RWPE2 (cell line): ENCODE data around the gene DRC7.
"Not testable (repeated sequence)": the region's sequence is repeated elsewhere in the genome, so short reads cannot be mapped to it uniquely, and the experiment has no call there.

Experiments
- ATAC-seq: fragments of 200-7000 bp; cut with Tn5 transposase; 3 replicates; pipeline ENCODE4 v1.9.1; 2021; ENCODE audit warnings: low read depth
- DNase-seq: peaks from one replicate; pipeline ENCODE4 v3.0.0-alpha.2; 2020; ENCODE audit warnings: low spot score
- H3K27ac ChIP-seq: fragments of 450-650 bp; 2 replicates; pipeline ENCODE4 v1.5.1; 2017; ENCODE audit warnings: mild to moderate bottlenecking; ENCODE audit not compliant: poor library complexity, severe bottlenecking
- H3K27me3 ChIP-seq: fragments of 250-450 bp; sonication (Bioruptor Pico); 2 replicates; pipeline ENCODE4 v1.5.1; 2021; ENCODE audit warnings: mild to moderate bottlenecking, moderate library complexity; ENCODE audit not compliant: insufficient read depth, poor library complexity, severe bottlenecking
- H3K36me3 ChIP-seq: fragments of 250-450 bp; sonication (Bioruptor Pico); 2 replicates; pipeline ENCODE4 v1.5.1; 2020; ENCODE audit warnings: low read depth, mild to moderate bottlenecking, moderate library complexity
- H3K4me1 ChIP-seq: fragments of 250-450 bp; sonication (Bioruptor Pico); 2 replicates; pipeline ENCODE4 v1.5.1; 2021; ENCODE audit warnings: mild to moderate bottlenecking, moderate library complexity; ENCODE audit not compliant: insufficient read depth, poor library complexity, severe bottlenecking
- H3K4me3 ChIP-seq: fragments of 250-450 bp; sonication (Bioruptor Pico); 2 replicates; pipeline ENCODE4 v1.5.1; 2021; ENCODE audit warnings: mild to moderate bottlenecking, moderate library complexity; ENCODE audit not compliant: severe bottlenecking
- H3K9me3 ChIP-seq: fragments of 250-450 bp; sonication (Bioruptor Pico); 2 replicates; pipeline ENCODE4 v1.5.1; 2021; ENCODE audit warnings: mild to moderate bottlenecking, moderate library complexity; ENCODE audit not compliant: severe bottlenecking
- CTCF ChIP-seq: fragments of 450-650 bp; IDR thresholded peaks from one replicate; pipeline ENCODE4 v1.5.1; 2017; ENCODE audit warnings: mild to moderate bottlenecking, moderate library complexity; ENCODE audit not compliant: poor library complexity, severe bottlenecking

Gene DRC7

GRCh38 chr16:57775661-57776469 lies 81.3 kb downstream of the DRC7 start:
- H3K27ac ChIP-seq: no peak overlapping the region
- ATAC-seq (no peak), DNase-seq (no peak)
- no peaks in the 10 kb centered on the region for H3K27me3 ChIP-seq
- H3K4me3 ChIP-seq: no peak overlapping the region
- no peaks in the 10 kb centered on the region for H3K9me3 ChIP-seq
- H3K36me3 ChIP-seq: peaks cover 73% of the 10 kb centered on the region
- H3K4me1 ChIP-seq: no peaks in the 10 kb centered on the region
- TF ChIP-seq CTCF: no peak

GRCh38 chr16:57778658-57779057 lies 84.1 kb downstream of the DRC7 start:
- ATAC-seq (no peak), DNase-seq (no peak)
- H3K4me3 ChIP-seq: no peak overlapping the region
- peak overlapping the region; percentile 7 for H3K27ac ChIP-seq
- no peak for TF ChIP-seq CTCF
- H3K4me1 ChIP-seq: no peaks in the 10 kb centered on the region
- no peaks in the 10 kb centered on the region for H3K27me3 ChIP-seq
- H3K9me3 ChIP-seq: no peaks in the 10 kb centered on the region
- H3K36me3 ChIP-seq: peaks cover 74% of the 10 kb centered on the region

GRCh38 chr16:57779836-57780235 lies 85.2 kb downstream of the DRC7 start:
- DNase-seq, H3K27me3 ChIP-seq, ATAC-seq, H3K4me3 ChIP-seq, H3K4me1 ChIP-seq, H3K9me3 ChIP-seq: not testable (repeated sequence)
- Histone ChIP-seq H3K36me3 (peaks cover 83% of the 10 kb centered on the region), H3K27ac (peak overlapping the region; percentile 7)

GRCh38 chr16:57781349-57781740 lies 86.7 kb downstream of the DRC7 start:
- DNase-seq (no peak), ATAC-seq (no peak)
- H3K27ac ChIP-seq: no peak overlapping the region
- no peaks in the 10 kb centered on the region for H3K27me3 ChIP-seq
- no peaks in the 10 kb centered on the region for H3K4me1 ChIP-seq
- H3K36me3 ChIP-seq: peaks cover 87% of the 10 kb centered on the region
- no peaks in the 10 kb centered on the region for H3K9me3 ChIP-seq
- no peak overlapping the region for H3K4me3 ChIP-seq
- TF ChIP-seq CTCF: no peak
